ENCODE measurements around the gene GAGE12H. TPM values are rescaled to one million over a fixed set of nuclear protein-coding genes. Genes with fewer than 3 reads are reported as not detected.
A peak's percentile ranks its signal among the peaks of the same experiment; 100 is the strongest.

The GAGE12H gene
- polyA plus RNA-seq, 1 donor (not counting 4 experiments of a cell fraction or from before 2014, with no cell fraction given) = not detected

DNA sequence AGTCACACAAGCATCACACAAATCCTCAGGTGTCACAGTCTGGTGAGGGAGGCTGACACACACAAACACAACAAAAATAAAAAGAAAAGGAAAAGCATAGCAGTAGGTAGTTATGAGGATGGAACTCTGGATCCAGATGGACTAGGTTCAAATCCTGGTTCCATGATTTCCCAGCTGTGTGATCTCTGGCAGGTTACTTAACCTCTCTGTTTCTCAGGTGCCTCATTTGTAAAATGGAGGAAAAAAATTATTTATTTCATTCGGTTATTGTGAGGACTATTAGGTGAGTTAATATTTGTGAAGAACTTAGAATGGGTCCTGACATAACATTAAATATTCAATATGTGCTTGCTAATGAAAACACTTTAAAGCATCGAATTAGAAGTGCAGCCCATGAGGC, 38.8 kb downstream of the GAGE12H start:
- TF ChIP-seq, protein P1, sequence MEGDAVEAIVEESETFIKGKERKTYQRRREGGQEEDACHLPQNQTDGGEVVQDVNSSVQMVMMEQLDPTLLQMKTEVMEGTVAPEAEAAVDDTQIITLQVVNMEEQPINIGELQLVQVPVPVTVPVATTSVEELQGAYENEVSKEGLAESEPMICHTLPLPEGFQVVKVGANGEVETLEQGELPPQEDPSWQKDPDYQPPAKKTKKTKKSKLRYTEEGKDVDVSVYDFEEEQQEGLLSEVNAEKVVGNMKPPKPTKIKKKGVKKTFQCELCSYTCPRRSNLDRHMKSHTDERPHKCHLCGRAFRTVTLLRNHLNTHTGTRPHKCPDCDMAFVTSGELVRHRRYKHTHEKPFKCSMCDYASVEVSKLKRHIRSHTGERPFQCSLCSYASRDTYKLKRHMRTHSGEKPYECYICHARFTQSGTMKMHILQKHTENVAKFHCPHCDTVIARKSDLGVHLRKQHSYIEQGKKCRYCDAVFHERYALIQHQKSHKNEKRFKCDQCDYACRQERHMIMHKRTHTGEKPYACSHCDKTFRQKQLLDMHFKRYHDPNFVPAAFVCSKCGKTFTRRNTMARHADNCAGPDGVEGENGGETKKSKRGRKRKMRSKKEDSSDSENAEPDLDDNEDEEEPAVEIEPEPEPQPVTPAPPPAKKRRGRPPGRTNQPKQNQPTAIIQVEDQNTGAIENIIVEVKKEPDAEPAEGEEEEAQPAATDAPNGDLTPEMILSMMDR (optimal IDR thresholded peaks at IDR 0.05 in 1 of 3, IDR thresholded peaks at IDR 0.05 in 1 of 3, conservative IDR thresholded peaks at IDR 0.05 in 1 of 3; ENCODE audit: extremely low read depth in 1 of 3, insufficient read depth in 2 of 3, low read length in 3 of 3) = no peak
- no peak for TF ChIP-seq EZH2 (IDR thresholded peaks at IDR 0.05; ENCODE audit: low read length)
- Histone ChIP-seq H3K9ac (ENCODE audit: control insufficient read depth, extremely low read depth, insufficient read depth, low read length) (no peak overlapping the region), H4K20me1 (ENCODE audit: control insufficient read depth, extremely low read depth, insufficient read depth, low read length) (no peaks in the 10 kb centered on the region), H3K4me2 (ENCODE audit: control insufficient read depth, extremely low read depth, insufficient read depth, low read depth, low read length) (no peak overlapping the region), H3K4me3 (ENCODE audit: control insufficient read depth in 2 of 3, extremely low read depth in 1 of 3, insufficient read depth in 2 of 3, low read depth in 1 of 3, low read length in 3 of 3) (no peak overlapping the region), H3K4me1 (ENCODE audit: control insufficient read depth, extremely low read depth, insufficient read depth, low read length) (no peaks in the 10 kb centered on the region), H3K79me2 (ENCODE audit: control insufficient read depth, insufficient read depth, low read length) (no peaks in the 10 kb centered on the region), H3K27ac (ENCODE audit: control insufficient read depth, insufficient read depth, low read length) (no peak overlapping the region), H3K36me3 (ENCODE audit: control insufficient read depth in 2 of 2, extremely low read depth in 1 of 2, insufficient read depth in 2 of 2, low read length in 2 of 2) (no peaks in the 10 kb centered on the region), H2AFZ (ENCODE audit: control insufficient read depth, low read length) (no peak overlapping the region), H3K9me3 (ENCODE audit: control insufficient read depth, low read depth, low read length) (no peaks in the 10 kb centered on the region), H3K27me3 (ENCODE audit: control insufficient read depth, extremely low read depth, insufficient read depth, low read length) (no peaks in the 10 kb centered on the region), H3K9me1 (ENCODE audit: control insufficient read depth, extremely low read depth, insufficient read depth, low read length) (no peaks in the 10 kb centered on the region)
- FAIRE-seq (no peak), DNase-seq (ENCODE audit: low read depth, low spot score) (no peak)
- dilution Hi-C loops (cut with MboI; ENCODE audit: extremely low pct_ligation_motif_present, low sequenced_read_pairs) = no loop called here

DNA sequence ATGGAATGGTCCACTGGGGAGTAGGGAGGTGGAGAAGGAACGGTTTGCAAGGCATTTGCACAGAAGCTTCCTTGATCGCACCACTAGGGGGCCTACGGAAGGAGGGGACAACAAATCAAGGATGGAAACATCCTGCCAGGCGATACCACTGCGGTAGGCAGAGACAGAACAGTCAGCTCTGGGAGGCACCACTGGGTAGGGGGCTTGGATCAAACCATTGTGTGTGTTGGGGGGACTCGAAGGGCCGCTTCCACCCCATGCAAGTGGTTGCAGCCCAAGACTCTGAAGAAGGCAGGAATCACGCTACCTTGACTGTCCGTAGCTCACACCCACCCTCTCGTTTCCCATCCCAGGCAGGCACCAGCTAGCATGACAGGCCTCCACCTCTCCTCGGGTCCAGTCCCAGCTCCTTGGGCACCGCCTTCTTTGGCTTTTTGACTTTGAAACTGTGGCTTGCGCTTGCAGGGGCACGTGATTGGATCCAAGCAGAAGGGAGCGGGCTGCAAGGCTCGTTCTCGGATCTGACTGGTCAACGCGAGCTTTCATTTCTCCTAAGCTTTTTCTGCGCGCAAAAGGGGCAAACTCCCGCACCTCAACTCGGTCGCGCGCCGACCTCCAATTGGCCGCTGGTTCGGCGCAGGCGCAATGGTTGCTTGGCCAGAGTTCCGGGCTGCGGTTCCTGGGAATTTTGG, 47.5 kb downstream of the GAGE12H start:
- H4K20me1 ChIP-seq (ENCODE audit: control insufficient read depth, extremely low read depth, insufficient read depth, low read length) = no peaks in the 10 kb centered on the region
- H3K36me3 ChIP-seq (ENCODE audit: control insufficient read depth in 2 of 2, extremely low read depth in 1 of 2, insufficient read depth in 2 of 2, low read length in 2 of 2) = no peaks in the 10 kb centered on the region
- no peak for FAIRE-seq
- no peaks in the 10 kb centered on the region for H3K79me2 ChIP-seq (ENCODE audit: control insufficient read depth, insufficient read depth, low read length)
- no peaks in the 10 kb centered on the region for H3K4me1 ChIP-seq (ENCODE audit: control insufficient read depth, extremely low read depth, insufficient read depth, low read length)
- H3K27me3 ChIP-seq (ENCODE audit: control insufficient read depth, extremely low read depth, insufficient read depth, low read length) = no peaks in the 10 kb centered on the region
- no peak overlapping the region for H3K4me2 ChIP-seq (ENCODE audit: control insufficient read depth, extremely low read depth, insufficient read depth, low read depth, low read length)
- H3K9me3 ChIP-seq (ENCODE audit: control insufficient read depth, low read depth, low read length) = peaks cover 2% of the 10 kb centered on the region
- no peaks in the 10 kb centered on the region for H3K9me1 ChIP-seq (ENCODE audit: control insufficient read depth, extremely low read depth, insufficient read depth, low read length)
- DNase-seq (ENCODE audit: low read depth, low spot score) = no peak
- dilution Hi-C loops (cut with MboI; ENCODE audit: extremely low pct_ligation_motif_present, low sequenced_read_pairs) = no loop called here
- H2AFZ ChIP-seq (ENCODE audit: control insufficient read depth, low read length) = no peak overlapping the region
- no peak overlapping the region for H3K9ac ChIP-seq (ENCODE audit: control insufficient read depth, extremely low read depth, insufficient read depth, low read length)
- TF ChIP-seq EZH2 (IDR thresholded peaks at IDR 0.05; ENCODE audit: low read length) = no peak
- TF ChIP-seq, protein P1 (optimal IDR thresholded peaks at IDR 0.05 in 1 of 3, IDR thresholded peaks at IDR 0.05 in 1 of 3, conservative IDR thresholded peaks at IDR 0.05 in 1 of 3; ENCODE audit: extremely low read depth in 1 of 3, insufficient read depth in 2 of 3, low read length in 3 of 3) = peak; percentile 16 to 58 (median 21)
- H3K4me3 ChIP-seq (ENCODE audit: control insufficient read depth in 2 of 3, extremely low read depth in 1 of 3, insufficient read depth in 2 of 3, low read depth in 1 of 3, low read length in 3 of 3) = no peak overlapping the region
- H3K27ac ChIP-seq (ENCODE audit: control insufficient read depth, insufficient read depth, low read length) = no peak overlapping the region

Small RNA genes lying within 50 kb of the gene (small RNA-seq; reads per million reads assigned to genes)
- 0 reads per million in 3 experiments for gene GAGE12B (ENCODE audit: insufficient read length in 3 of 3, low read depth in 3 of 3, low replicate concordance in 1 of 3)

Other genes with a start within 250 kb of the GAGE12H start
- gene GAGE13, start 248.4 kb upstream of the GAGE12H start, polyA plus RNA-seq = not detected in 3 replicates
- not detected in 3 replicates for gene GAGE12C, start 47.8 kb upstream of the GAGE12H start, polyA plus RNA-seq
- gene GAGE12D, start 38.2 kb upstream of the GAGE12H start, polyA plus RNA-seq = not detected in 3 replicates
- not detected in 3 replicates for gene GAGE12E, start 28.7 kb upstream of the GAGE12H start, polyA plus RNA-seq
- gene GAGE12F, start 19.1 kb upstream of the GAGE12H start, polyA plus RNA-seq = not detected in 3 replicates
- not detected in 3 replicates for gene GAGE12G, start 9.5 kb upstream of the GAGE12H start, polyA plus RNA-seq
- not detected in 3 replicates for gene GAGE2A, start 9.5 kb downstream of the GAGE12H start, polyA plus RNA-seq
- gene GAGE1, start 19.1 kb downstream of the GAGE12H start, polyA plus RNA-seq = not detected in 3 replicates
- not detected in 3 replicates for gene PAGE1, start 116.0 kb downstream of the GAGE12H start, polyA plus RNA-seq
- gene PAGE4, start 249.4 kb downstream of the GAGE12H start, polyA plus RNA-seq = not detected in 3 replicates

All from keratinocyte (primary cell).